Measurements from ENCODE around the gene ABCB8. TPM values are rescaled to one million over a fixed set of nuclear protein-coding genes. Genes with fewer than 3 reads are reported as not detected.

The ABCB8 gene
- total and polyA plus RNA-seq, 2 of the 8 experiments (the other 6 are each of a cell fraction or from before 2014, with no cell fraction given): 17.7 to 27.0 TPM

- TF ChIP-seq CHD7 (IDR thresholded peaks at IDR 0.05; ENCODE audit: insufficient replicate concordance, low read length) (no peak), SAP30 (IDR thresholded peaks at IDR 0.05; ENCODE audit: insufficient read depth, insufficient replicate concordance, low read length) (no peak), TBP (IDR thresholded peaks at IDR 0.05; ENCODE audit: low read depth, low read length) (no peak), SRF (IDR thresholded peaks at IDR 0.05; ENCODE audit: low read depth, low read length) (no peak), POLR2A (IDR thresholded peaks at IDR 0.05; ENCODE audit: control extremely low read depth in 1 of 2, low read depth in 2 of 2, low read length in 2 of 2) (no peak), EP300 (IDR thresholded peaks at IDR 0.05; ENCODE audit: borderline replicate concordance in 1 of 2, low read depth in 2 of 2, low read length in 2 of 2) (no peak), KDM4A (IDR thresholded peaks at IDR 0.05; ENCODE audit: low read depth, low read length, severe bottlenecking) (no peak), HDAC6 (IDR thresholded peaks at IDR 0.05; ENCODE audit: low read depth, low read length) (no peak)
These were observed 10.8 kb upstream of the ABCB8 start (continued) for GRCh38 chr7:151017370-151017952.
